ENCODE data around the gene NUDT7.

Gene NUDT7

DNA sequence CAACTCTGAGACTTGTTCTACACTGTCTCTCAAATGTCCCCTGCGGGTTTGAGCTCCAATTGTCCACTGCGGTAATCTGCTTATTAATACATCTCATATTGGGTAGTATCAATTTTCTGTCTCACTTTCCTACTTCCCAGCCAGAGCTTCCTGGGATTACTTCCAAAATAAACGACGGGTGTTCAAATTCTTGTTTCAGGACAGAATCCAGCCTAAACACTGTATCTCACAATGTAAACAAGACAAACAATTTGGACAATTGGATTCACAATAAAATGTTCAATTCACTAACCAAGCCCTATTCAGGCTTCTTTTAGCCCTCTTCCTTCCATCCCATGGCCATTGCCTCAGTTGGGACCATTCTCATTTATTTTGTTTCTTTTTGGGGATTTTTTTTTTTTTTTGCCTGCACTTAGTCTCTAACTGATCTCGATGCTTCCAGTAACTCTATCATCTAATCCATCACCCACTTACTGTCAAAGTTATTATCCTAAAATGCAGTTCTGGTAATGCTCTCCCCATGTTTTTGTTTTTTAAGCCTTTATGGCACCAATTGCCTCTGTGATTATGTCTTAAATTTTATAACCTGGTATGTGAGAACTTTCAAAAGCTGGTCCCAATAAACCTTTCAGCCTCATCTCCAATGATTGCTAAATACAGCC, 64.0 kb downstream of the NUDT7 start:
- no peak overlapping the region for H2BK120ac ChIP-seq (ENCODE audit: insufficient read depth, low read length, poor library complexity)
- H3K4me1 ChIP-seq (ENCODE audit: control insufficient read depth in 1 of 2, insufficient read depth in 2 of 2, low read length in 2 of 2) = peaks cover 10% of the 10 kb centered on the region in 2 experiments
- H3K27me3 ChIP-seq (ENCODE audit: insufficient read depth, low read length) = peaks cover 20% of the 10 kb centered on the region
- H4K12ac ChIP-seq (ENCODE audit: low read depth, low read length) = no peak overlapping the region
- no peak overlapping the region for H3K18ac ChIP-seq (ENCODE audit: low read length)
- no peak overlapping the region for H4K91ac ChIP-seq (ENCODE audit: low read depth, low read length)
- H3K36me3 ChIP-seq (ENCODE audit: control insufficient read depth in 1 of 2, insufficient read depth in 2 of 2, low read length in 2 of 2) = no peaks in the 10 kb centered on the region
- no peak for DNase-seq
- H4K8ac ChIP-seq (ENCODE audit: low read depth, low read length) = no peak overlapping the region
- H2AFZ ChIP-seq (ENCODE audit: insufficient read depth, low read length, poor library complexity) = no peak overlapping the region
- no peak overlapping the region for H3K4ac ChIP-seq (ENCODE audit: low read depth, low read length)
- H3K23ac ChIP-seq (ENCODE audit: low read length) = no peak overlapping the region
- no peak overlapping the region for H3K9ac ChIP-seq (ENCODE audit: low read length)
- H3K79me1 ChIP-seq (ENCODE audit: low read length) = no peaks in the 10 kb centered on the region
- peaks cover 1% of the 10 kb centered on the region for H3K9me3 ChIP-seq (ENCODE audit: insufficient read depth, low read depth, low read length)
- no peak overlapping the region for H2AK5ac ChIP-seq (ENCODE audit: low read length)
- H2BK5ac ChIP-seq (ENCODE audit: low read depth, low read length, poor library complexity) = no peak overlapping the region
- H3K79me2 ChIP-seq (ENCODE audit: control insufficient read depth, insufficient read depth, low read length, poor library complexity) = no peaks in the 10 kb centered on the region
- H3K4me2 ChIP-seq (ENCODE audit: low read length) = no peak overlapping the region
- no peak overlapping the region for H3K27ac ChIP-seq (ENCODE audit: low read depth, low read length)
- no peak overlapping the region for H2BK12ac ChIP-seq (ENCODE audit: low read length)
- no CpG with 5 or more reads among the region's 5 CpGs for WGBS (ENCODE audit: extremely low coverage, insufficient coverage, insufficient read length)
- H3K14ac ChIP-seq (ENCODE audit: low read length) = no peak overlapping the region
- no peak overlapping the region for H3K4me3 ChIP-seq (ENCODE audit: low read depth, low read length)

DNA sequence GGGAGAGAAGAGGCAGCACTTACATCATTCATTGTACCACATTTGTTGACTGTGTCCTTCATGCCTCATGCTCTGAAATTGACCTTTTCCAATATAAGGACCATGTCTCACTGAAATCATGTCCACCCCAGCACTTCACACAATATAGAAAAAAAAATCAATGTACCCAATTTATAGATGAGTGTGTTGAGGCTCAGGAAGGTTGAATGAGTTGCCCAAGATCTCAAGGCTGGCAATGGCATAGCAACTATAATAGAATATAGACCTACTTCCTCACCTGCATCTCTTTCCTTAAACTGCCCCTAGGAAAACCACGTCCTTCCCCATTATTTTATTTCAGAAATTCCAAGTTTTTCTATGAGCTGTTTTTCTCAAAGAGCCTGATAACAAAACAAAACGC, 65.1 kb downstream of the NUDT7 start:
- no peak overlapping the region for H3K18ac ChIP-seq (ENCODE audit: low read length)
- no peak overlapping the region for H2BK120ac ChIP-seq (ENCODE audit: insufficient read depth, low read length, poor library complexity)
- WGBS (ENCODE audit: extremely low coverage, insufficient coverage, insufficient read length) = no CpG with 5 or more reads among the region's 2 CpGs
- no peak overlapping the region for H4K12ac ChIP-seq (ENCODE audit: low read depth, low read length)
- no peak overlapping the region for H3K27ac ChIP-seq (ENCODE audit: low read depth, low read length)
- no peak overlapping the region for H4K8ac ChIP-seq (ENCODE audit: low read depth, low read length)
- H3K4me3 ChIP-seq (ENCODE audit: low read depth, low read length) = no peak overlapping the region
- no peaks in the 10 kb centered on the region for H3K79me1 ChIP-seq (ENCODE audit: low read length)
- H2AFZ ChIP-seq (ENCODE audit: insufficient read depth, low read length, poor library complexity) = no peak overlapping the region
- no peak for DNase-seq
- no peak overlapping the region for H2BK5ac ChIP-seq (ENCODE audit: low read depth, low read length, poor library complexity)
- H4K91ac ChIP-seq (ENCODE audit: low read depth, low read length) = no peak overlapping the region
- H3K36me3 ChIP-seq (ENCODE audit: control insufficient read depth in 1 of 2, insufficient read depth in 2 of 2, low read length in 2 of 2) = no peaks in the 10 kb centered on the region
- no peak overlapping the region for H3K23ac ChIP-seq (ENCODE audit: low read length)
- H2AK5ac ChIP-seq (ENCODE audit: low read length) = no peak overlapping the region
- H3K9me3 ChIP-seq (ENCODE audit: insufficient read depth, low read depth, low read length) = peaks cover 1% of the 10 kb centered on the region
- H3K14ac ChIP-seq (ENCODE audit: low read length) = no peak overlapping the region
- H3K27me3 ChIP-seq (ENCODE audit: insufficient read depth, low read length) = peaks cover 20% of the 10 kb centered on the region
- no peak overlapping the region for H3K9ac ChIP-seq (ENCODE audit: low read length)
- no peak overlapping the region for H3K4ac ChIP-seq (ENCODE audit: low read depth, low read length)
- H2BK12ac ChIP-seq (ENCODE audit: low read length) = no peak overlapping the region
- peaks cover 10% of the 10 kb centered on the region in 2 experiments for H3K4me1 ChIP-seq (ENCODE audit: control insufficient read depth in 1 of 2, insufficient read depth in 2 of 2, low read length in 2 of 2)
- no peaks in the 10 kb centered on the region for H3K79me2 ChIP-seq (ENCODE audit: control insufficient read depth, insufficient read depth, low read length, poor library complexity)
- H3K4me2 ChIP-seq (ENCODE audit: low read length) = no peak overlapping the region

DNA sequence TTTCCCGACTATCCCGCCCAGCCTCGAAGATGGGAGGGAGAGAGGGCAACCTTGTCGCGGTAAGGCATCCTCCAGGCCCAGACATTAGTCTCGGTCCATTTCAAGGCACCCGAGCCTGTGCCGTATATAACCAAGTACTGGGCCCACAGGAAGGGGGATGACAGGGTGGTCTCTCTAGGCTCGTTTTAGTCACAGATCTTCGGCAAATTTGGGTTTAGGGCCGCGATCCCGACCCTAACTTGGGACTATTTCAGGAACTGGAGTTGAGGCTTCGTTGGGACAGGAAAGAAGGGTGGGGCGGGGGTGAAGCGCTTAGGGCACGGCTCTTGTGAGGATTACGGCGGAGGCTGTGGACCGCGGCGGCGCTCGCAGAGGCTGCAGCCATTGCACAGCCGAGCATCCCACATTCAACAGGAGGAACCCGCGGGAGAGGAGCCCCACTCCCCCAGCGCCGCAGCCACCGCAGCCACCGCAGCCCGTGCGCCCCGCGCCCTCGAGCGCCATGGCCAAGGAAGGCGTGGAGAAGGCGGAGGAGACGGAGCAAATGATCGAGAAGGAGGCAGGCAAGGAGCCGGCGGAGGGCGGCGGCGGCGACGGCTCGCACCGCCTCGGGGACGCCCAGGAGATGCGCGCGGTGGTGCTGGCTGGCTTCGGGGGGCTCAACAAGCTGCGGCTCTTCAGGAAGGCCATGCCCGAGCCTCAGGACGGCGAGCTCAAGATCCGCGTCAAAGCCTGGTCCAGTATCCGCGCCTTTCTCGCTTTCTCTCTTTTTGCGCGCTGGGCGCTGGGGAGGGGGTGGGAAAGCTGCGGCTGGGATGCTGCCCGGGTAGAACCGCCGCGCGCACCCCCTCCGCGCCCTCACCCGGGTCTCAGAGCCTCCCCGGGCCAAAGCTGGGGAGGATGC, 66.1 kb downstream of the NUDT7 start, which contains the start of gene VAT1L:
Gene VAT1L (plus strand): TSS at position 384 of the 904 bp plus-strand sequence. CDS start 119 bp downstream, at position 503.
- H3K23ac ChIP-seq (ENCODE audit: low read length) = no peak within 1 kb of the TSS

DNA sequence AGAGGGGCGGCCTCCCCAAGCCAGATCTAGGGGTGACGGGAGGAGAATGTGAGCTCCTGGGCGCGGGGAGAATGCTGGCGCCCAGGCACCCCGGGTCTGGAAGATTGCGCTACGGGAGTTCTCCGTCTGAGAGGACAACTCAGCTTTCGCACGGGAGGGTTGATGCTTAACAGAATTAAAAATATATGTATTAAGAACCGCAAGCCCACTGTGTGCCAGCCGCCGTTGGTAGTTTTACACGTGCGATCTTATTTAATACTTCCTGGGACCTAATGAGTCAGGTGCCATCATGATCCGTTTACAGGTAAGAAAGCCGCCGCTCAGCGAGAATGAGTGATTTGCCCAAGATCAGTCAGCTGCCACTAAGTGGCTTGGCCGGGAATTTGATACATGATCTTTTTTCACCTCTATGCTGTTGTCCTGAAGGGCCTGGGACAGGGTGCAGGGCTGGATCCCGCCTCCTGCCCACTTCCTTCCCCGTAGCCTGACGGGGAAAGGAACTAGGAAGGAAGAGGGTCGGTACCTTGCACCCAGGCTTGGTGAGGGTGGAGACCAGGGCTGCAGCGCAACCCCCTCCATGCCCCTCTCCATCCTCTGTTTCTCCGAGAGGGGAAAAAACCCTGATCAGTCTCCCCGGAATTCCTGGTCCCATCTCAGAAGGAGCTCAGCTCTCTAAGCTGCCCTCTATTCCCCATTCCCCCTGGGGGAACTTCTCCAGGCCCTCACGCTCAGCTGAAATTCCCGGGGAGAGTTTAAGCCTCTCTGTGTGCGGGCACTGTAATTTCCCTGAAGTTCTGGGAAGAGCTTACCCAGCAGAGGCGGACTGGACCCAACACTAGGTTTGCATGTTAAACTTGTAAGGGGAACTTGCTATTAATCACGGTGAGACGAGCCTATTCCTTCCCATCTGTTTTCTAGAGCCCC, 67.0 kb downstream of the NUDT7 start:
- Histone ChIP-seq H4K91ac (ENCODE audit: low read depth, low read length) (no peak overlapping the region), H3K4me3 (ENCODE audit: low read depth, low read length) (peak overlapping the region; percentile 75), H3K27ac (ENCODE audit: low read depth, low read length) (no peak overlapping the region), H3K9ac (ENCODE audit: low read length) (no peak overlapping the region), H3K9me3 (ENCODE audit: insufficient read depth, low read depth, low read length) (peaks cover 1% of the 10 kb centered on the region), H3K4me2 (ENCODE audit: low read length) (peak overlapping the region; percentile 91), H3K4me1 (ENCODE audit: control insufficient read depth in 1 of 2, insufficient read depth in 2 of 2, low read length in 2 of 2) (peaks cover 10% of the 10 kb centered on the region in 2 experiments), H3K23ac (ENCODE audit: low read length) (peak overlapping the region; percentile 69), H2BK120ac (ENCODE audit: insufficient read depth, low read length, poor library complexity) (no peak overlapping the region), H3K14ac (ENCODE audit: low read length) (no peak overlapping the region), H3K79me1 (ENCODE audit: low read length) (no peaks in the 10 kb centered on the region), H2BK12ac (ENCODE audit: low read length) (no peak overlapping the region), H2AFZ (ENCODE audit: insufficient read depth, low read length, poor library complexity) (no peak overlapping the region), H3K18ac (ENCODE audit: low read length) (no peak overlapping the region), H3K79me2 (ENCODE audit: control insufficient read depth, insufficient read depth, low read length, poor library complexity) (no peaks in the 10 kb centered on the region), H4K8ac (ENCODE audit: low read depth, low read length) (no peak overlapping the region), H2BK5ac (ENCODE audit: low read depth, low read length, poor library complexity) (no peak overlapping the region), H3K36me3 (ENCODE audit: control insufficient read depth in 1 of 2, insufficient read depth in 2 of 2, low read length in 2 of 2) (no peaks in the 10 kb centered on the region), H3K27me3 (ENCODE audit: insufficient read depth, low read length) (peaks cover 20% of the 10 kb centered on the region), H3K4ac (ENCODE audit: low read depth, low read length) (no peak overlapping the region), H2AK5ac (ENCODE audit: low read length) (no peak overlapping the region), H4K12ac (ENCODE audit: low read depth, low read length) (no peak overlapping the region)
- no peak for DNase-seq
- WGBS (ENCODE audit: extremely low coverage, insufficient coverage, insufficient read length) = no CpG with 5 or more reads among the region's 34 CpGs

More for the DNA sequence above, 66.1 kb downstream of the NUDT7 start, which contains the start of gene VAT1L:
- H3K9ac ChIP-seq (ENCODE audit: low read length) = no peak within 1 kb of the TSS
- peak within 1 kb of the TSS; percentile 34 for H2BK120ac ChIP-seq (ENCODE audit: insufficient read depth, low read length, poor library complexity)
- no peak within 1 kb of the TSS for H3K27ac ChIP-seq (ENCODE audit: low read depth, low read length)
- no peak within 1 kb of the TSS for H2BK5ac ChIP-seq (ENCODE audit: low read depth, low read length, poor library complexity)
- no peak within 1 kb of the TSS for H3K4ac ChIP-seq (ENCODE audit: low read depth, low read length)
- H3K4me2 ChIP-seq (ENCODE audit: low read length) = peak within 1 kb of the TSS; percentile 91
- no CpG with 5 or more reads among the region's 78 CpGs for WGBS (ENCODE audit: extremely low coverage, insufficient coverage, insufficient read length)
- H3K36me3 ChIP-seq (ENCODE audit: control insufficient read depth in 1 of 2, insufficient read depth in 2 of 2, low read length in 2 of 2) = no peaks in the 10 kb centered on the region
- peak within 1 kb of the TSS; percentile 68 for H4K8ac ChIP-seq (ENCODE audit: low read depth, low read length)
- peak within 1 kb of the TSS; percentile 39 for H3K18ac ChIP-seq (ENCODE audit: low read length)
- H3K14ac ChIP-seq (ENCODE audit: low read length) = no peak within 1 kb of the TSS
- H3K4me3 ChIP-seq (ENCODE audit: low read depth, low read length) = peak within 1 kb of the TSS; percentile 75
- H3K79me1 ChIP-seq (ENCODE audit: low read length) = no peaks in the 10 kb centered on the region
- H3K79me2 ChIP-seq (ENCODE audit: control insufficient read depth, insufficient read depth, low read length, poor library complexity) = no peaks in the 10 kb centered on the region
- H2AK5ac ChIP-seq (ENCODE audit: low read length) = no peak within 1 kb of the TSS
- H2AFZ ChIP-seq (ENCODE audit: insufficient read depth, low read length, poor library complexity) = peak within 1 kb of the TSS; percentile 88
- no peak within 1 kb of the TSS for H4K91ac ChIP-seq (ENCODE audit: low read depth, low read length)
- peak in 1 of 2 donors; percentile 34 for DNase-seq
- peaks cover 20% of the 10 kb centered on the region for H3K27me3 ChIP-seq (ENCODE audit: insufficient read depth, low read length)
- H3K4me1 ChIP-seq (ENCODE audit: control insufficient read depth in 1 of 2, insufficient read depth in 2 of 2, low read length in 2 of 2) = peaks cover 10% of the 10 kb centered on the region in 2 experiments
- H4K12ac ChIP-seq (ENCODE audit: low read depth, low read length) = peak within 1 kb of the TSS; percentile 46
- H2BK12ac ChIP-seq (ENCODE audit: low read length) = no peak within 1 kb of the TSS
- H3K9me3 ChIP-seq (ENCODE audit: insufficient read depth, low read depth, low read length) = peaks cover 1% of the 10 kb centered on the region

All from trophoblast cell (in vitro differentiated cells and primary cell).